Activated CD4-positive, alpha-beta T cell treated with anti-CD3 and anti-CD28 coated beads for 48 hours (primary cell): ENCODE results near the gene TCFL5.
"Not testable (repeated sequence)": the region's sequence is repeated elsewhere in the genome, so short reads cannot be mapped to it uniquely, and the experiment has no call there.

Experiments used
- DNase-seq: peaks from one replicate; pipeline ENCODE4 v3.0.0-alpha.2; 2020

Gene TCFL5

DNA sequence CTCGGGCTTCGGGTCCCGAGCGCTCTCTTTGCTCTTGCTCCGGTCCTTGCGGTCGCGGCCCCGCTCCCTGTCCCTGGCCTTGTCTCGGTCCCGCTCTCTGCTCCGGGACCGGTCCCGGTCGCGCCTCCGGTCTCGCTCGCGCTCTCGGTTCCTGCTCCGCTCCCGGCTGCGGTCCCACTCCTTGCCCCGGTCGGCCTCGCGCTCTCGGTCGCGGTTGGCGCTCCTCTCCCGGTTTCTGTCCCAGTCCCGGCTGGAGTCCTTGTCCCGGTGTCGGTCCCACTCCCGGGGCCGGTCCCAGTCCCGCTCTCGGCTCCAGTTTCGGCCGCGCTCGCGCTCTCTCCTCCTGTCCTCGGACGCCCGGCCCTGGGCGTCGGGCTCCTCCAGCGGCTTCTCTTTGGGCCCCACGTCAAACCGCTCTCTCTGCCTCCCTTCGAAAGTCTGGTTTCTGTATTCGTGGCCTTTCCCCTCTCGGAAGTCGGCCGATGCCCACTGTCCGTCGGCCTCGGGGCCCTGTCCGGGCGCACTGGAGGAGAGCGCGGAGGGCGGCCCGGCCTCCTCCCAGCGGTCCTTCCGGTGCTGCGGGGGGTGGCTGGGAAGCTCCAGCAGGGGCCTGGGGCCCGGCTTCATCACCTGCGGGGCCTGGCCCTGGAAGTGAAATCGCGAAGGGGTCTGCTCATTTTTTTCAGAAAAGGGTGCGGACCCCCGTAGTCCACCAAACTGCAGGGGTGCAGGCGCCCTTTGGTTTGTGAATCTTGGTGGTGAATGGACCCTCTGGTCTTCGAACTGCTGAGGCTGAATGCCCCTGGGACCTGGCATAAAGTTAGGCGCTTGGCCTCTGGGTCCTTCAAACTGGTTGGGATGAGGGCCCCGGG lies 17.9 kb upstream of the TCFL5 start:
- DNase-seq: no peak

DNA sequence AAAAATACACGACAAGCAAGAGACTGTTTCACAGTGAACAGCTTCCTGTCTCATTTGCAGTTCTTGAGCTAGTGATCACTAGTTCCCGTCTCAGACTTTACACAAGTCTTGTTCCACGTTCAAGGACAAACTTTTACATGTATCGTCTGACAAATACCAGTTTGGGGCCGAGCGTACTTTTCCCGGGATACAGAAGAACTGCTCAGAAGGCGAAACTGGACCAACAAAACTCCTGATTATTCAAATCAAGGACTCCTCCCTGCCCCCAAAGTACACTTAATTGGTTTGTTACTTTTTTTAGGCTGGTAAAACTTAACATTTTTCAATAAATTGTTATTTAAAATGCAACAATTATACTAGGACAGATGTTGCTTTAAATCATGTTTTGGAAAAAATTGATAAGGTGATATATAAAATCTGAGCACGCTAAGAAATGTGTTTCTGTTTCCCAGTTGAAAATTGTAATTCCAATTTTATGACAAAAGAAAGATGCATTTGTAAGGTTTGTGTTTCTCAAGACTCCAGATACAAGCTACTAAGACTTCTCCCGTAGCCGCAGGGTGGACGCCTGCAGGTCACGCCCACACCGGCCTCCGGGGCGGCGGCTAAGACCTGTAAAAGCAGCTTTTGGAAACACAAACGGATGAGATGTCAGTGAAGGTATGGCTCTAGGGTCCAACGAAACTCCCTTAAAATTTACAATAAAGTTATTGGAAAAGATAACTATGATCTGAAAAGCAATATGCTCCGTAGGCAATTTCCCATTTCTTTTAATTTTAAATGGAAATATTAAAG lies 16.8 kb upstream of the TCFL5 start:
- DNase-seq: no peak

DNA sequence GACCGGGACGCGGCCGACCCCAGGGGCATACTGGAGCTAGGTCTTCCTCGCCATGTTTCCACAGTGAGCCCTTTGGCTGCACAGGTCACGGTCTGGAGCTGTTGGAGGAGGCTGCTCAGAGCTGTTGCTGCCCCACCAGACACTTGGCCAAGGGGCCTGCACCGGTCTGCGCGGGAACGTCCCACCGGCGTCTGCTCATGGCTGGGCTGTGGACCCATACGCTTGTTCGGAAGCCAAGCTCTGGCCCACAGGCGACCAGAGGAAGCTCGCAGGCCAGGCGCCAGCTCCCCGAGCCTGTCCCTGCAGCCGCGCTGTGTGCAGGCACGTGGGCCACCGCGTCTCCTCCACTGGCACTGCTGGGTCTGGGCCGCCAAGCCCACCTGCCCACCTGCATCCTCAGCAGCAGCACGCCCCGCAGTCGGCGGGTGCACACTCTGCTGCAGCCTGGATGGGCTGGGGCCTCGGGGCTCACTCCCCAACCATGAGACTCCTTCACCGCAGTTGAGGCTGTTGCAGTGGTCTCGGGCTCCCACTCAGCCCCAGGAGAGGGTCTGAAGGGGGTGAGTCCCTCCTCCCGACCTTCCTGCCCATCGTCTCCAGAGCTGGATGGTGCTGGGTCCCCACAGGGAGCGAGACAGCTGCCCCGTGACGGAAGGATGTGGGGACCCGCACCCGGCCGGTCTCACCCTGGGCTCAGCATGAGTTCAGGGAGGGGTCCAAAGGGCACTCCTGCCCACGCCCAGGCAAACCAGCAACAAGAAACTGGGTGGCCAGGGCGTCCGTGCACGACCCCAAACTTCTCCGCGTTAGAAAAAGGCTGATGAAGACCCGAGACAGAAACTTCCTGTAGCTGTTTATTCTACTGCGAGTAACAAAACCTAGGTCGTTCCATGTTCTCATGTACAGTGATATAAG lies 15.5 kb upstream of the TCFL5 start:
- DNase-seq: no peak

DNA sequence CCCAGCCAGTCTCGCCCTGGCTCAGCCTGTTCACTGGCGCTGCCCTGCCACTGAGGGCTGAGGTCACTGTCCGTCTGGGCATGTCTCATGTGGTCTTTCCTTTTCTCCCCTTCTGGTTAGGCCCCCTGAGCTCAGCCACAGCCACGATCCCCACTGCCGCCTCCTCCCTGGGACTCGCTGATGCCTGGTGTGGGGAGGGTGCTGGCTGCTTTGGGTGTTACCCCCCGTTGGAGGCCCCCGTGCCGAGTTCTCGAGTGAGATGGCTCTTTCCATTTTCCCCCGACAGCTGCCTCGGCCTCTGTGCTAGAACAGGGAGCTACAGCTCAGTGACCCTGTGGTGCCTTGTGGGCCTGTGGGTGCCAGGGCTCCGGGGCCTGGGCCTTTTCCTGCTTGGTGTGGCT lies 14.9 kb upstream of the TCFL5 start:
- DNase-seq: no peak

DNA sequence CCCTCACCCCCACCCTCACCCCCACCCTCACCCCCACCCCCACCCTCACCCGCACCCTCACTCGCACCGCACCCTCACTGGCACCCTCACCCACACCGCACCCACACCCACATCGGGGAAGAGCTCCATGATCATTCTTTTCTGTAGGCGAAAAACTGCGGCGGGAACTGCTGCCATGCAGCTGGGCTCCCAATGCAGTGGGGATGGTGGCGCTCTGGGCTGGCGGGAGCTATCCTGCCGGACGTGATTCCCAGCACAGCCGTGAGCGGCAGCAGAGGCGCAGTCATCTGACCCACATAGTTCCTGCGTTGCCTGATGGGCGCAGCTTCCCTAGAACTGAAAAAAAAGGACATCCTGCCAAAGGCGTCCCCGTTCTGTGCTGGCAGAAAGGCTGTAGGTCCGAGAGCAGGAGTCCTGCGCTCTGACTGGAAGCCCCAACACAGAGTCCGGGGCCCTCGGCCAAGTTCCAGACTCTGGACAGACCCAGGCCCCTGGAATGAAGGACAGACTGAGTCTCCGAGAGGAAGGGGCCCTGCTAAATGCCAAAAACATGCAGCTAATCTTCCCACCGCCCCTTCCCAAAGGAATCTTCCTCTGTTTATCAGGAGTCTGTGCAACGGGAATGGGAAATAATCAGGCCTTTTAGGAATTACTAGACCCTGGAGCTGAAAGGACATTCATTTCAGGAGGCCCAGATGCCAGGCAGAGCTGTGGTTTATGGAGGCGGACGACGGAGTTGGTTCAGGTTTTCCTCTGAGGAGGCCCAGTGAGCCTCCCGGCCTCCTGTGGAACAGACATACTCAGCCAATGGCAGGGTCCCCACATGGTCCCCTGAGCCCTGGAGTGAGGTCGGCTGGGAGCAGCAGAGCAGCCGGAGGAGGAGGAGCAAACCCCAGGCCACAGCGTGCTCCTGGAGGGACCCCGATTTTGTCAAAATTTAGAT lies 14.1 kb upstream of the TCFL5 start:
- DNase-seq: no peak

DNA sequence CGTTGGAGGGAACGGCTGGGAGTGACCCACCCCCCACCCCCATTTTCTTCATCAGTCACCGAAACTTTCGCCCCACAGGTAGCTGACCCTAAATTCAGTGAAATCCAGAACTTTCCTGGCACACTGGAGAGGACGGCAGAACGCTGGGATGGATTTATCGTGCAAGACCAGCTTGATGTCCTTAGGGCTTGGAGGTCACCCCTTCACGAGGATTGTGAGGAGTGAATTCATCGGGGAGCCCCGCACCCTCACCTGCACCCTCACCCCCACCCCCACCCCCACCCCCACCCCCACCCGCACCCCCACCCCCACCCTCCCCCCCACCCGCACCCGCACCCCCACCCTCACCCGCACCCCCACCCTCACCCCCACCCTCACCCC lies 13.3 kb upstream of the TCFL5 start:
- no peak for DNase-seq

DNA sequence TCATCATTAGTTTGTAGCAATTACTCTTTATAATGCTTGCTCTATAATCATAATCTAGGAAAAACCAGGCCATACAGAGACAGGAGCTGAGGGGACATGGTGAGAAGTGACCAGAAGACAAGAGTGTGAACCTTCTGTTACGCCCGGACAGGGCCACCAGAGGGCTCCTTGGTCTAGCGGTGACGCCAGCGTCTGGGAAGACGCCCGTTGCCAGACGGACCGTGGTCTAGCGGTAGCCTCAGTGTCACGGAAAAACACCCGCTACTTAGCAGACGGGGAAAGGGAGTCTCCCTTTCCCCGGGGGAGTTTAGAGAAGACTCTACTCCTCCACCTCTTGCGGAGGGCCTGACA lies 12.0 kb upstream of the TCFL5 start:
- peak; percentile 50 for DNase-seq

DNA sequence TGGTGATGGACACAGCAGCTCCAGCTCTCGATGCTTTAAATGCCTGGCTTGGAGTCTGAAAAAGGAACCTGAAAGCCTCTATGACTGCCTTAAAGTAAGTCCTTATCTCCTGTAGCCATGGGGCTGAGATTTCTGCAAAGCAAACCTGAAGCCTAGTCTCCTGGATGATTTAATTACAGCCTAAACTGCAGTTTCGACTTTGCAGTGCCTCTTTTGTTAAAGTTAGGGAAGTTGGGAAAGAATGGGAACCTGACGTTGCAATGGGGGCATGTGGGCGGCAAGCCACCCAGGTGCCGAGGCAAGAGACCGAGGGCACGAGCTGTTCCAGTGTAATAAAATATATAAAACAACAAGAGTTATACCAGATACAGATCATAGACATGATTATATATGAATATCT lies 11.7 kb upstream of the TCFL5 start:
- DNase-seq: no peak

DNA sequence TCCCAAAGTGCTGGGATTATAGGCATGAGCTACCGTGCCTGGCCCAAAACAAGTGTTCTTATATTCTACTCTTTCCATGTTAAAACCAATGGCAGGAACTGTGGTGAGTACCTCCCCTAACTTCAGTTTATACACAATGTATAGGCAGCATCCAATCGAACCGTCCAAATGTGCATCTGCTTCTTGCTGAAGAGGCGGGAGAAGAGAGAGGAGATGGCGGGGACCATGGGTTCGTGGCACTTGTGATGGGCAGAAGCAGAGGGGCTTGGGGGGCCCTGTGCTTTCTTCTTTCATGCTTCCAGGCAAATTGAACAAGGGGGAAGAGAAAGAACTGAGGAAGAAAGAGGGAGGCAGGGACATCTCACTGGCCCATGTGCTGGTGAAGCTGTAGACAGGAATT lies 11.2 kb upstream of the TCFL5 start:
- DNase-seq: no peak

DNA sequence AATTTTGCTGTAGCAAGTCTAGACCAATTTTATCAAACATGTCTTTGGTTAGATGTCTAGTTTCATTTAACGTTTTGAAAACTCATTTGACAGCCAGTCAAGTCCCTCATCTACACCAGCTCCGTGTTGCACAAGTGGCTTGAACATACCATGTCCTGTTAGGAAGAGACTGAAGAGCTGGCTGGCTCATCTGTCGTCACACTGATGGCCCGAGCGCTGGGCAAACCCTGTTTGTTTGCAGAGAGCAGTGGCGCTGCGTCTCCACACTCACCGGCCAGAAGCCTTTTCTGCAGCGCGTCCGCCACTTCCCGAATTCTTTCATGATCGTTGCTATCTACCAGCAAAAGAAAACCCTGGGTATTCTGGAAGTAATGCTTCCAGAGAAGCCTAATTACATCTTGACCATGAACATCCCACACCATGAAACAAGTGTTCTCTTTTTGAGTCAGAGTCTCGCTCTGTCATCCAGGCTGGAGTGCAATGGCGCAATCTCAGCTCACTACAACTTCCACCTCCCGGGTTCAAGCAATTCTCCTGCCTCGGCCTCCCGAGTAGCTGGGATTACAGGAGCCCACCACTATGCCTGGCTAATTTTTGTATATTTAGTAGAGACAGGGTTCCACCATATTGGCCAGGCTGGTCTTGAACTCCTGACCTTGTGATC lies 10.7 kb upstream of the TCFL5 start:
- DNase-seq: no peak

DNA sequence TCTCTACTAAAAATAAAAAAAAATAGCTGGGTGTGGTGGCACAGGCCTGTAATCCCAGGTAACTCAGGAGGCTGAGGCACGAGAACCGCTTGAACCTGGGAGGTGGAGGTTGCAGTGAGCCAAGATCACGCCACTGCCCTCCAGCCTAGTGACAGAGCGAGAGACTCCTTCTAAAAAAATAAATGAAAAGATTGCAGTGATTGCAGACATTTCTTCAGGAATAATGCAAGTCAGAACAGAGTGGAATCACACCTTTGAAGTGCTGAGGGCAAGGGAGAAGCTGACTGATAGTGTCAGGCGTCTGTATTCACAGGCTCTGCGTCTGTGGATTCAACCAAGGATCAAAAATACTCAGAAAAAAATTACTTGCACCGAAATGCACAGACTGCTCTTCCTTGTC lies 2.6 kb upstream of the TCFL5 start:
- DNase-seq: no peak

DNA sequence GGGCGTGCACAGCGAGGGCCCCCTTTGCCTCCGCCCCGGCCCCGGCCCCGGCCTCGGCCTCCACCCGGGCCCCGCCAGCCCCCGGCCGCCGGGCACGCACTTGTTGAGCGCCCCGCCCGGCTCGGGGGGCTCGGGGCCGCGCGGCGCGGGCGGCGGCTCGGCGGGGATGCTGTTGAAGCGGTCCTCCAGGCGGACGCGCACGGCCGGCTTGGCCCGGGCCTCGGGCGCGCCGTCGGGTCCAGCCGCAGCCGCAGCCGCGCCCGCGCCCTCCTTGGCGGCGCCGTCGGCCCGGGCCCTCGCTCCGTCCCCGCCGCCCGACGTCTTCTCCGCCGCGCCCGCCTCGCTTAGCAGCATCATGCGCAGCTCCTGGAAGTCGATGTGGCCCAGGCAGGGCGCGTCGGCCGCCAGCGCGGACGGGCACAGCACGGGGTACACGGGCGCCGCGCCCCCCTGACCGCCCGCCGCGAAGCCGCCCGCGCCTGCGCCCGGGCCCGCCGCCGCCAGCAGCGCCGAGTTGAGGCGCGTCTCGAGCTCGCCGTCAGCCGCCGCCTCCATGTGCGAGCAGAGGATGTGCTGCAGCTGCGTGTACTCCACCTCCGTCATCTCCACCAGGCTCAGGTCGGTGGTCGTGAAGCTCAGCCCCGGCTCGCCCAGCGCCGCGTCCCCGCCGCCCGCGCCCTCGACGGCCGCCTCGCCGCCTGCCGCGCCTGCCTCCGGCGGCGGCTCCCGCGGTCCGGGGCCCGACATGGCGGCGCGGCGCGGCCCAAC lies 514 bp downstream of the TCFL5 start:
- DNase-seq: peak; percentile 40

DNA sequence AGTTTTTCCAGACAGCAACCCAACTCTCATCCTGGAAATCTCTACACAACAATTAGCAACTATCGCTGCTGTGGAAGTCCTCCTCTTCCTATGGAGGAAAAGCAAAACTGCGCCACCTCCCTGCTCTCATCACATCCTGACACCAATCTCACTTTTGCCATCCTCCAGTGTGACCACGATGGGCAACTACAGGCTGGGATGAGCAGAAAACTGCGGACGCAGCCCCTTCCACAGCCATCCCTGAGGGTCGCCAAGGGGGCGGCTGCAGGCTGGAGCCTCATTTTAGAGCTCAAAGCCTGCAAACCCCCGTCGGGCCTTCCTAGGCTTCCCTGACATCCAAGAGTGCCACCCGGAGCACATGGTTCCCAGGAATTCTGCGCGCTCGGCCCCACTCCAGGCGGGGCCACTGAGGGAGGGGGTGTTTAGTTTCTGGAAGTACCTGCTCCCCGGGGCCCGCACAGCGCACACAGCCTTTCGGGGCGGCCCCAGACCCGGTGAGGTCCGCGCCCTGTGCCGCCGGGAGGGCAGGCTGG lies 1.2 kb downstream of the TCFL5 start:
- no peak for DNase-seq

DNA sequence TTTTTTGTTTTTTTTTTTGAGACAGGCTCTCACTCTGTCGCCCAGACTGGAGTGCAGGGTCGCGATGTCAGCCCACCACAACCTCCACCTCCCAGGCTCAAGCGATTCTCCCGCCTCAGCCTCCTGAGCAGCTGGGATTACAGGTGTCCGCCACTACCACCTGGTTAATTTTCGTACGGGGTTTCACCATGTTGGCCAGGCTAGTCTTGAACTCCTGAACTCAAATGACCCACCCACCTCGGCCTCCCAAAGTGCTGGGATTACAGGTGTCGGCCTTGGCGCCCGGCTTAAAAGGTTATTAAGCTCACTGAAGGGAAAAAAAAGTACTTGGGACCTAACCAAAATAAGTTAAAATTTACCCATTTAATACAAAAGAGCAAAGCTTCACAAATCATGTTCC lies 1.9 kb downstream of the TCFL5 start:
- DNase-seq: no peak

DNA sequence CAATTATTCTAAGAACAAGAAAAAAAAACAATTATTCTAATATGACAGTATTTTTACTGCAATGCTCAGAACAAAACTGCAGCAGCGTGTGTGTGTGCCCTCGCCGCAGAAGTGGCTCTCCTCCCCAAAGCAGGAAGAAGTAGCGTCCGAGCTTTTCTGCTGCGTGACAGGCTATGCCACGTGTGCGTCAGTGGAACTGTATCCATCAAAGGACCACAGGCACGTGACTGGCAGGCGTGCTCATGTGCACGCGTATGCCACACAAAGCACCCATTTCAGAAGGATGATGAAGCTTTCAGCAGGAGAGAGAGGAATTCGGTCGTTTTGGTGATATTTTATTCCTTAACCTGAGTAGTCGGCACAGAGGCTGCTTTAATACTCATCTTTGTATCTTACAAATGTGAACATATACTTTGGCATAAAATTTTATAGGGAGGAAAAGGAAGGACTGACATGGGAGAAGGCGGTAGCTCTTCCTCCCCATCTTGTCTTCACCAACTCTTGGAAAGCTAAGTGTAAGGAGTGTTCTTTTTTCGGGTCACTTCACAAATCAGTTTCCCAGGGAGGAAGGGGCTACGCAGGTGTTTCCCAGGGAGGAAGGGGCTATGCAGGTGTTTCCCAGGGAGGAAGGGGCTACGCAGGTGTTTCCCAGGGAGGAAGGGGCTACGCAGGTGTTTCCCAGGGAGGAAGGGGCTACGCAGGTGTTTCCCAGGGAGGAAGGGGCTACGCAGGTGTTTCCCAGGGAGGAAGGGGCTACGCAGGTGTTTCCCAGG lies 3.4 kb downstream of the TCFL5 start:
- no peak for DNase-seq

DNA sequence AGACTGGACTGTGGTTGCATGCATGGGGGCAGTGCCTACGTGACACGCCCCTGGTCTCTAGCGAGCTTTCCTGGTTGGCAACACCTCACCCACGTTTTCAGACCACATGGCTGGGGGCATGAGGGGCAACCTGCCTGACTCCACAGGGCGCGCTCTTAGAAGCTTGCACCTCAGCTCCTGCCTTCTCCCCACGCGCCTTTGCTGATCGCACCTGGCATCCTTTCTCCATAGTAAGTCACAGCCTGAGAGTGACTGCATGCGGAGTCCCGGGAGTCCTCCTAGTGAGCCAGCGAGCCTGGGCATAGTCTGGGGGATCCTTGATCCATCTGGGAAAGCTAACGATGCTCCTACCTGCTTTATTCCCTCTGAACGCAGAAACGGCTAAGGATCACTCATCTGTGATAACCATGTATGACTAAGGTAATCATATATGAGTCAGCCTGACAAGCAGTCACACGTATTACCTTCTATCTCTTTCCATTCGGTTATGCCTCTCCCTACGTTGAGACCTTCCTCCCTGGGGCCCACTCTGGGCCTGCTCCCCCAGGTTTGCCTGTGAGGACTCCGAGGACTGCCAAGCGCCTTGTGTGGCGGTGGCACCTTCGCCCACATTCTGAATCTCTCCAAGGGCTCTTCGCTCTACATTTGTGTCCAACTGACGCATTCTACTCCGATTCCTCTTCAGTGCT lies 4.5 kb downstream of the TCFL5 start:
- no peak for DNase-seq

DNA sequence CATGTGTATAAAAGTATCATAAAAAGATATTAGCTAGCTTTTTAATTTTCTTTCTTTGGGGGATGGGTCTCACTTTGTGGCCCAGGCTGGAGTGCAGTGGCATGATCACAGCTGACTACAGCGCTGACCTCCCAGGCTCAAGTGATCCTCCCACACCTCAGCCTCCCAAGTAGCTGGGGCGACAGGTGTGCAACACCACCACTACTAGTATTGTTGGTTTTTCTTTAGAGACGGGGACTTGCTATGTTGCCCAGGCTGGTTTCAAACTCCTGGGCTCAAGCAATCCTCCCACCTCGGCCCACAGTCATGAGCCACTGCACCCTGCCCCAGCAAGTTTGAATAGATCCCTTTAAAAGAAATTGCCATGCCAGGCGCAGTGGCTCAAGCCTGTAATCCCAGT lies 6.5 kb downstream of the TCFL5 start:
- no peak for DNase-seq

DNA sequence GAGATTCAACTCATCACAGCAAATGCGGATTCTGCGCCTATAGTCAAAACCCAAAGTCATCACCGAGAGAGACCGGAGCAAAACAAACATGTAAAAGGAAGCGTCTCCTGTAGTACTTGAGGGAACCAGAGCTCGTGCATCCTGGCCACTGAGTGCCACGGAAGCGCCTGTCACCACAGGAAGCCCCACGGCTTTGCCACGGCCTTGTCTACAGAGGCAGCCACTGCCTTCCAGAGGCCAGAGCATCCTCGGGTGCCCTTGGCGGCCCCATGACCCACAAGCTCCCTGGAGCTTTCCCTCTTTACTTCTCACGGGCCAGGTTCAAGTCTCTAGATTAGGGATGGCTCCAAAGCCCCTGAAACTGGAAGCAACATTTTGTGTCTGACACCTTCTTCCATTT lies 7.5 kb downstream of the TCFL5 start:
- no peak for DNase-seq

DNA sequence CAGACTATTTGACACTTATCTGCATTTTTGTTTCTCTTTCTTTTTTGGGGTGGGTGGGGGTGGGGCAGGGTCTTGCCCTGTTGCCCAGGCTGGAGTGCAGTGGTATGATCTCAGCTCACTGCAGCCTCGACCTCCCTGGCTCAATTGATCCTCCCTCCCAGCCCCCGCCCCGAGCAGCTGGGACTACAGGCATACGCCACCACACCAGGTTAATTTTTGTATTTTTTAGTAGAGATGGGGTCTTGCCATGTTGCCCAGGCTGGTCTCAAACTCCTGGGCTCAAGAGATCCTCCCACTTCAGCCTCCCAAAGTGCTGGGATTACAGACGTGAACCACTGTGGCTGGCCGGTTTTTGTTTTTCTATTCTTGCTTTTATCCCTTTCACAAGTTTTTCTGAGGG lies 8.3 kb downstream of the TCFL5 start:
- DNase-seq: not testable (repeated sequence)
